Activated CD4-positive, alpha-beta T cell treated with anti-CD3 and anti-CD28 coated beads for 24 hours (primary cell): ENCODE results near the gene C4orf50.

Experiments
- DNase-seq, 2 donors: peaks; one replicate each; pipeline ENCODE4 v3.0.0-alpha.2; 2020; ENCODE audit warnings: low read depth in 2 of 2

The C4orf50 gene

DNA sequence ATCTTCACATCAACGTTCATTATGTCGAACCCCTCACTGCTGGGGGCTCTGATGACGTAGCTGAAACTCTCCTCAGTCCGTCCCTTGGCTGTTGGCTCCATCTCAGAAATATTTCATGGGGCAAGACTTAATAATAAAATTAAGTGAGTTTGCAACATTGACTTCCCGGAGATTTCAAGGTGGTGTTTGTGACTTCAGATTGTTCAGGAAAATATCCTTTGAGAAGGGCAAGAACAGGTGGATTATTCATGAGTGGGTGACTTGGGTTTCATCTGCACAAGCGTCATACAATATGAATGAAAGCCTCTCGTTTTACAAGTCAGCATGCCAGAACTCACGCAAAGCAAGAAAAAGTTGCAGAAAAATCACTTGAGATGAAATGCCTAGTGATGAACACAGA, at the start of gene C4orf50:
C4orf50 (minus strand) TSS at position 101 of the 400 bp plus-strand sequence.
- no peak for DNase-seq

DNA sequence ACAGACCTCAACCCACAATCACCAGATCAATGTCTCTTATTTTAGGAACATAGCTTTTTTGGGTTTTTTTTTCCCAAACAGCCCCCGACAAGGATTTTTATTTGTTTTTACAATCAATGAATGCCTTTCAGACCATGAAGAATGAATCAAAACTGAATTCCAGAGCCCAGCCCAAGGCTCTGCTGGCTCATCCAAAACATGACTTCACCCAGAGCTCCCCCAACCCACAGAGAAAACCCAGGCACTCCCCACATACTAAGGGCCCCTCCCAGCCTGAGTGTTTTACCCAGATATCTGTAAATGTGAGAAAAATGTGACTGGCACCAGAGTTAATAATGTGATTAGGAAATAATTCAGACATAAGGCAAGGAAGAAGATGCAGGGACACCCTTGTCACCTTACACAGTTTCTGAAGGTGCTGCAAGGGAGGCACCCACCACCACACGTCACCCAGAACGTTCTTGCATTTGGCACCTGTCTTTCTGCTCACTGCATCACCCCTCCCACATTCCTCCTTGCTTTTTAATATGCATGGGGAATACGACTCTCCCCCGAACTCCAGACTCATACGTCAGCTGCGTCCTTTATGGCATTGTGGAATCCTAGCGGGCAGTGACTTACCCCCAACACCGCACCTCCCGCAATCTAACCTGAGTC, 47.8 kb upstream of the C4orf50 start:
- no peak for DNase-seq

DNA sequence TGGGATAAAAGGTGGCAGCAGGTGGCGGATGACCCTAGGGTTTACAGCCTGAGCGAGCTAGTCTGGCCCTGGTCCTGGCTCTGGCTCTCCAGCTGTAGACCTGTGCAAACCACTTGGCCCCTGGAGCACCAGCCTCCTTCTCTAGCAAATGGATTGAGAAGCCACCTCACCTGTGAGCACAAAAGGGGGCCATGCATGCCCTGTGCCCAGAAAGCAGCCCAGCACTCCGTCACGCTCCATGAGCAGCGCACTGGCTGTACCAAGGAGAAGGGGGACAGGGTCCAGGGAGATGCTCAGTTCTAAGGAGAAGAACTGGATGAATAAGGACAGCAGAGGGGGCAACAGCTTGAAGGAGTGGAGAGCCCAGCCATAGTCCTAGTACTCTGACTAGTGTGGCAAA, 46.9 kb upstream of the C4orf50 start:
- DNase-seq: no peak

DNA sequence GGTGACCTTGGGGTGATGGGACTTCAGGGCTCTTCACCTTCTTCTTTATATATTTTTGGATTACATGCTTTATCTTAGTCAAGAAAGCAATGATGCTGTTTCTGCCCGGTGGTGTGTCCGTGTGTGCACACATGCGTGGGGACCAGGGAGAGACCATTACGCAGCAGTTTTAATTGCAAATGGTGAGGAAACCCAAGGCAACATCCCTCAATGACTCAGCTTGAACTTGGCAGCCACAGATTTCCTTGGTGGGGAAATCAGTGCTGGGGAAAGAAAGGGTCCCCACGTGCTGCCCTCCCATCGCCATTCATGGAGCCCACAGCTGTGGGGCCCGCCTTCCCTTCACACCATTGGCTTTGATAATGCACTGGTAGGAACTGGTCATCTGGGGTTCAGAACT, 46.2 kb upstream of the C4orf50 start:
- DNase-seq: no peak

DNA sequence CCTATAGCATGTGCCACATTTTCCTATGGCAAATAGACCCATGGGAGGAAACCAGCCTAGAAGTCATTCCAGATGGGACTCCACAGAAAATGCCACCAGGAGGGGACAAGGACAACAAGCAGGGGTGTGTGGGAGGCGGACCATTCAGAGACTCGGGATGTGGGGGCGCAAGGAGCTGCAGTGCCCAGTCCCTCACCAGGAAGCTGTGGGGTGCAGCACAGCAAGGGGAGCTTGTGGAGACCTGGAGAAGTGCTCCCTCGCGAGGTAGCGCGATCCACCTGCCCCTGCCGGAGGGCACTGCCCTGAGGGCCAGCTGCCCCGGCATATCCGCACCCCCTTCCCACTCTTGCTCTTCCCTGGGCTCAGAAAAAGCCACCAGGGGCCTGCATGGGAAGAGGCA, 45.5 kb upstream of the C4orf50 start:
- DNase-seq: no peak

DNA sequence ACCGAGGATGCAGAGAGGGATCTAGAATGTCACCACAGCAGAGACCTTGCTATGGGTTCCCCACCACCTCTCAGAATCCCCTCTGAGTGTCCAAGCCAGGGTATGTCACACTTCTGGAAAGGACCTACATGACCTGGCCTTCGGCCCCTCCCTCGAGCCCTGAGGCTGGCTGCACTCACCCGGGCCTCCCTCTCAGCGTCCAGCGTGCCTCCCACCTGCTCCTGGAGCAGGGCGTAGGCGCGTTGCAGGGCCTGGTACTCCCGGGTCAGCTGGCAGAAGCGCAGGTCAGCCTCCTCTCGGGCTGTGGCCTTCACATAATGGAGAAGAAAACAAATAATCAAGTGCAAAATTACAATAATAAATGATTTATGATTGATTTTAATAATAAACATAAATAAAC, 43.9 kb upstream of the C4orf50 start:
- no peak for DNase-seq

DNA sequence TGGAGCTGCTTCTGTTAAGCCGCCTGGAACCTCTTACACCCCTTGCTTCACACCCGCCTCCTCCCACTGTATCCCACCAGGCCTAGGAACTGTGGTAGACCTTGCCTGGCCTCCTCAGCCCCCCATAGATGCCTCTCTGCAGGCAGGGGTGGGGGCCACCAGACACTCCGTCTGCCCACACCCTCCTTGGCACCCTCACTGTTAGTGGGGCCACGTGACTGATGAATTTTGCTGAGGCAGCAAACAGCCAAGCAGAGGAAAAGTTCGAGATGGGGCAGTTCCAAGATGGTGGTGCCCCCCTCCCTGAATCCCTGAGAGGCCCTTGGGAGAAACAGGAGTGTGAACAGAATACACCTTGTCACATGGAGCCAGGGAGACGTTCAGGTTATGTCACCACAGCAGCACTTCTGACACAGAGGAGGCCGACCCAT, 41.2 kb upstream of the C4orf50 start:
- DNase-seq: no peak

DNA sequence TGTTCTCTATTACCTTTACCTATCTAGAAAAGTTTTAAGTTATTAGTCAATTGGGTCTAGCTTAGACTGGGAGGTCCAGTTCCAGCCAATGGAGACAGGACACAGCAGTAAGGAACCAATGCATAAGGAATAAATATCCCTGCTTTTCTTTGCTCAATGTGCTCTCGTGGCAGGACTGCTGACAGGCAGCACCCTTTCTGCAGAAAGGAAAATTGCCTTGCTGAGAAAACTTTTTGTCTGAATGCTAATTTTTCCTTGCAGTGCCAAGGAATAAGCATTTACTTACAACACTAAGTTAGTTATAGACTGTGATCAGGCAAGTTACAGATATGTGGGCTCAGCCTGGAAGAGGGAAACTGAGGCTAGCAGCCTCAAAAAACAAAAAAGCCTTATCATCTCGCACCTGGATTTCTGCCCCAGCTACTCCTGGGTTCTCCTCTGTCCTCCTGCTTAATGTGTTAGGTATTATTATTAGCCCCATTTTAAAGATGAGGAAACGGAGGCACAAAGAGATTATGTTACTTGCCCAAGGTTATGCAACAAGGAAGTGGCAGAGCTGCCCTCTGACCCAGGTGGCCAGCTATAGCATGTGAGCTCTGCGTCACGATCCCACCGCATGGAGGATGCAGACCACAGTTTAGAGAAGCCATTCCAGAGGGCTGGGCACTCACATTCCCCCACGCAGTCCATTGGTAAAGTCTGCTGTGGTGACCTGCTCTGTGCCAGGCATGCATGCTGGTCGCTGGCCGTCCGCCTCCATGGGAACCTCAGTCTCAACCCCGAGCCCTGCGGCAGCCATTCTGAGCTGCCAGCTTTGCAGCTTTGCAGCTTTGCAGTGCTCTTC, 40.5 kb upstream of the C4orf50 start:
- DNase-seq: no peak

DNA sequence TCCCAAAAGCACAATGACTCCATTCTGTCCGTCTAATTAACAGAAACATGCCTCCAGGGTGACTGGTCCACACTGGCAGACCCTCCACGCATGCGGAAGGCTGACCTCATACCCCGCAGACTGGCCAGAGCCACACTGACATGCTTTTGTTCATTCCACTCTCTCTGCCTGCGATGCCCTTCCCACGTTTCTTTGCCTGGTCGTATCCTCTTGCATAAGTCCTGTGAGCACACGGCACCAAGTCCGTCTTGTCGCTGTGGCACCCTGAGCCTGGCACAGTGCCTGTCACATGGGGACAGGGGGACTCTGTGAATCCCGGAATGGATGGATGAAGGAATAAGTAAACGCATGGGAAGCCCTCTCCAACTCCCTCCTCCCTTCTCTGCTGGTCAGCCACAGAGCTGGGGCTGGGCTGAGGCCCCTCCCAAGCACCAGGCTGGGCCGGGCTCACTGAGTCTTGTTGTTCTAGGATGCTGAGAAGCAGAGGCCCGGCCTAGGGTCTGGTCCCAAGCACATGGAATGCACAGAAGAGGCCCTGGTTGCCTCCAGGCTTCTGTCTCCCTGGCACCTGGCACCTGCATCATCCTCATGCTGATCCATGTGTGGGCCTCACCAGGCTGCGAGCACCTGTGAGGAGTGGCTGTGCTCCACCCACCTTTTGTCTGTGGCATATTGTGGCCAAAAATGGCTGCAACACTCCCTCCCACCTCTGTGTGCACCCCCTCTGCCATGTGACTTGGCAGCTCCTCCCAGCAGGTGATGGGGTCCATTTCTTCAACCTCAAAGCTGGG, 38.9 kb upstream of the C4orf50 start:
- no peak for DNase-seq

DNA sequence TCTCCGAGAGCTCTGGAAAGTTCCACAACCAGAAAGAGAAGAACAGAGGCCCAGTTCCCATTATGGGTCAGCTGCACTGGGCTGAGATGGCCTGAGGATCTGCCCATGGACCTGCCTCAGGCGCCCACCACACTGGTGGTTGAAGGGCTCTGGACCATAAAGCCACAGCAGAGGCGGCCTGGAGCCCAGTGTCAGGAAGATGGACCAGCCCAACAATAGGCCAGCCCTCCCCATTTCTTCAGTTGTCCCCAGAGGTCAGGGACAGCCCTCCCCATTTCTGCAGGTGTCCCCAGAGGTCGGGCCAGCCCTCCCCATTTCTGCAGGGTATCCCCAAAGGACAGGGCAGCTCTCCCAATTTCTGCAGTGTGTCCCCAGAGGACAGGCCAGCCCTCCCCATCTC, 37.2 kb upstream of the C4orf50 start:
- DNase-seq: no peak

DNA sequence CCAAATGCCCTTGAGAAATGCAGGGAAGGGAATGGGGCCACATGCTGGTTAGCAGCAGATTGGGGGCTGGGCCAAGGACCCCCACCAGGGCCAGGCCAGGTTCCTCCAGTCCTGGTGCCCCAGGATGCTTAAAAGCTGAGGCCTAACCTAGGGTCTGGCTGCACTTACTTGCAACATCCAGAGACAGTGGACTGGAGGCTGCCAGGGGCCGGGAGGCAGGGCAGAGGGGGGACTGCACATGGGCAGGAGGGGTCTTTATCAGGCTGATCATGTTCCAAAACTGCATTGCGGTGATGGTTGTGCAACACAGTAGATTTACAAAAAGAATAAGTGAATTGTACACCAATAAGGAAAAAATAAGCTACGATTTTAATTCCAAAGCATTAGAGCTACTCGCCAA, 36.8 kb upstream of the C4orf50 start:
- no peak for DNase-seq

DNA sequence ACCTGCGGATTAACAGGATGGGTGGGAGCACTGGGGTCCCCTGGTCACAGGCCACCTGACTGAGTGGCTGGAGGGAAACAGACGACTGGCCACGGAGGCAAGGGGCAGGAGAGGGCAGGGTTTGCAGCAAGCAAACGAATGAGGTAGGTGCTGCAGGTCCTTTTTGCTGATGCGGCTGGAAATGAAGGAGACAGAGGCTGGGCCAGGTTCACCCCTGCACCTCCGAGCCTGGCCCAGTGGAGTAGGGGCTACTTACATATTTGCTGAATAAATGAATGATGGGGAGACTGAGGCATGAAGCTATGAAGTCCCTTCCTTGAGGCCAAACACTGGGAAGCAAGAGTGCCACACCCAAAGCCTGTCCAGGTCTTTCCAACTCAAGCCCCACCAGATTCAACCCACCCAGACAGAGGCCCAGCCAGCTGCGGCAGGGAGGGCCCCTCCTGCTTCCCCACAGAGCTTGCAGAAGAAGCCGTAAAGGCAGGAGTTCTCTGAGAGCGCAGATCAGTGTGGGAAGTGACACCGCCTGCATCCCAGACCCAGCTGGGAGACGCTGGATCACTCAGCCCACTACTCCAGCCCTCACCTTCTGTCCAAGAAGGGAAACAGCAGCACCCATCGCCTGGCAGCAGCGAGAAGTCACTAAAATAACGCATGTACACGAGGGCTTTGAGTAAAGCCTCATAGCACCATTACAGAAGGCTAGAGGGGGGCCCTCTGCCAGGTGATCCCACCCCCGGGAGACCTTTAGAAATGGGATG, 36.1 kb upstream of the C4orf50 start:
- no peak for DNase-seq

DNA sequence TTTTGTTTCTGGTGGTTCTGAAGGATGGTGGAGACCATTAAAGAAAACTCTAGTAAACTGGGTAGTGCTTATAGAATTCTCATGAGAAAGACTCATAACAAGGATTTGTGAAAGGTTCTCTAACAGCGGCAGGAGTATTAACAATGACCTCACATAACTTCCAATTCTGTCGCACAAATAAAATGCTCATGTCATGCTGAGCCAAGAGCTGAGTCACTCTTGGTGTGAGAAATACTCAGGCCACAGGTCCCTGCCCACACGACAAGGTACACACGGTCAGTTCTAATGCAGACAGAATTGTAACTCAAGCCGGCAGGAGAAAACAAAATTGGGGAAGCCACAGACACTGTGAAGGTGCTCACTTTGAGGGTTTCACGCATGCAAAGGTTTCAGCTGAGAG, 34.4 kb upstream of the C4orf50 start:
- no peak for DNase-seq

DNA sequence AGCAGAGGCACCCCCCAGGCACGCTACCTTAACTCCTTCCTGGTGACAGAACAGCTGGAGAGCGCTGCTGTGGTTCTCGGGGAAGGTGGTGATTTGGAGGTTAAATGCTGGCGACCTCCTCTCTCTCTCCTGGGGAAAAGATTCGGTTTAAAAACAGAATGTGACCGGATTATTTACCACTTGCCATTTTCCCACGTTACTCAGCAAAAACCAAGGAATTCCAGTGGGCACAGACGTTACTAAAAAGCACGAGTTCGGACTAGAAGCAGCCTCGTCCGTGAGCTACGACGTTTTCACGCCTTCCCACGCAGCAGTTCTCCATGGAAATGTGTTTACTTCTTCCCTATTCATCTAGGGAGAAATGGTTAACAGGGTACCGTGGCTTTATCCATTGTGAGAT, 32.3 kb upstream of the C4orf50 start:
- DNase-seq: no peak

DNA sequence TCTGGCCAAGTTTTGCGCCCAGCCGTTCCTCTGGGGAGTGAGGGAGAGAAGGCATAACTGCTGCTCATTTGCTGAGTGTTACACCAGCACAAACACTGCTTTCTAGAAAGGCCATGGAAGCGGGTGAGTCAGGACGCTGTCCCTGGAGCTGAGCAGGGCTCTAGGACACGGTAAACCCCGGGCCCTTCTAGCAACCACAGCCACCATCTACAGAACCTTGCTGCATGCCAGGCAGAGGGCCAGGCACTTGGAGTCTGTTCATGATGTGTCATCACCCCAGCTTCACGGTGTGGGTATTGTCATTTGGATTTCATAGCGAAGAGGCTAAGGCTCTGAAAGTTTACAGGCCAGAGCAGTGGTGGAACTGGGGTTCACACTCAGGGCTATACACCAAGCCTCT, 31.8 kb upstream of the C4orf50 start:
- DNase-seq: no peak

DNA sequence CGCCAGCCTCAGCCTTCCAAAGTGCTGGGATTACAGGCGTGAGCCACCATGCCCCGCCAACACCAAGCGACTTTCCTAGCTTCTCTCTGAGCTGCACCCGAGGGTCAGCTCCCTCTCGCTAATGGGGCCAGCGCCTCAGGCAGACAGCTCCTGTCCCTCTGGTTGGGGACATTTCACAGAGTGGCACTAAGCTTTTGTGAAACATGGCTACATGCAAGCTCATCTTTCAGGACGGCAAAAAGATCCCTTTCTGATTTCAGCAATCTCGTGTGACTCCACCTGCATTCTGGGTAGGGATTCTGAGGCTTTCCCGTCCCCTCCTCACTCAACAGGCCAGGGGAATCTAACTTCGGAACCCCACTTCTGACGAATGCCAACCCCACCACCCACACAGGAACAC, 31.0 kb upstream of the C4orf50 start:
- no peak for DNase-seq

DNA sequence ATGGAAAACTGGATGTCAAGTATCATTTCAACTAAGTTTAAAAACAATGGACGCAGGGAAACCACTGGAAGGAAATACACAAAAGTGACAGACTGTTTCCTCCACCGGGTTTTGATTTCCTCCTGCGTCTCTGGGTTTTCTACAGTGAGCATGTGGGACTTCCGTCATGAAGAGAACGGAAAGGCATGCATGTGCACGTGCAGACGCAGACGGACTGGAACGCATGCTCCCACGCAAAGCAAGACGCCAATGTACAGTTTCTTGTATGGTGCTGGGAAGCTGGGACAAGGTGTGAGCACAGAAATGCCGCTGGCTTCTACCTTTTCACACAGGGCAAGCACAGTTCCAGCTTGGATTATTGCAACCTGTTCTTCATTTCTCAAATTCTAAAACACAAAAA, 30.3 kb upstream of the C4orf50 start:
- DNase-seq: no peak

DNA sequence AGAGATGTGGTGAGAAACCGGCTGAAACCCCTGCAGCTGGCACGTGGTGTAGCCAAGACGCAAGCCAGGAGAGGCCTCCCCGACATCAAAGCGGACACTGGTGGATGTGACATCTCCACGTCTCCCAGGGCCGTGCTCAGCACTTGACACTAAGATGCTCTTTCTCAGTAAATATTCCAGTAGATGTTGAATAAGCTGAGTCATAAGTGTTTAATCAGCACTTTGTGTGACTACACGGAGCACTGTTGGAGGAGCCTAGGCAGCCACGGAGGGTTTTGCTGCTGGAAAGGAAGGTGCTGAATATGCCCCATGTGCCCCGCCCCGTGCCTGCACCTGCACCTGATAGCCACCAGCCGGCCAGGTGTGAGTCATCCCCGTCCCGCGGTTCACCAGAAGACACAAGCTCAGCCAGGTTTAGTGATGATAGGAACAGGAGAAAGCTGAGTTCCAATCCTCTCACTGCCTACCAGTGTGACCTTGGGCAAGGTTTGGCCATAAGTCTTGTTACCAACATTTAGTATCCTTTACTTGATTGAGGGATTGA, 29.0 kb upstream of the C4orf50 start:
- DNase-seq: no peak

DNA sequence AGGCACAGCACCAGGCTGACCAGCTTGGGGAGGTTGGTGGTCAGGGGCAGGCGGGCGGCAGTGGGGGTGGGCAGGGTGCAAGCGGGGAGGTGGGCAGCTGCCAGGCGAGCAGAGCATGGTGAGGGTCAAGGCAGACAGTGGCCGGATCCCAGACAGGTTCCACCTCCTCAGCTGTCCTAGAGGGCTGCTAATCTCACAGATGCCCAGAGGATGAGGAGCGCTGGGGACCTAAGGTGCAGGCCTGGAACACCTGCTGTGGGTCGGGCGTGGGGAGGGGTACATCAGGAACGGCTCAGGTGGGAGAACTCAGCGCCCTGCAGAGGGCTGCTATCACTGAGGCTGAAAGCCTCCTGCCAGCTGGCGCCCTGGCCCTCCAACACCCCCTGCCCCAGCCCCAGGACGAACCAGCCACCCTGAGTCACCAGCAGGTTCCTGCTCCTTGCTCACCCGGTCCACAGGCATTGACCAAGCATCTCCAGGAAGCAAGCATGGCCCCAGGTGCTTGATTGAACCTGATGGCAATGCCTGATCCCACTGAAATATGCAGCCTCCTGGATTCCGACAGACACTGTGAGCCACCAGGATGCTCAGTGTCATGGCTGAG, 28.4 kb upstream of the C4orf50 start:
- no peak for DNase-seq

DNA sequence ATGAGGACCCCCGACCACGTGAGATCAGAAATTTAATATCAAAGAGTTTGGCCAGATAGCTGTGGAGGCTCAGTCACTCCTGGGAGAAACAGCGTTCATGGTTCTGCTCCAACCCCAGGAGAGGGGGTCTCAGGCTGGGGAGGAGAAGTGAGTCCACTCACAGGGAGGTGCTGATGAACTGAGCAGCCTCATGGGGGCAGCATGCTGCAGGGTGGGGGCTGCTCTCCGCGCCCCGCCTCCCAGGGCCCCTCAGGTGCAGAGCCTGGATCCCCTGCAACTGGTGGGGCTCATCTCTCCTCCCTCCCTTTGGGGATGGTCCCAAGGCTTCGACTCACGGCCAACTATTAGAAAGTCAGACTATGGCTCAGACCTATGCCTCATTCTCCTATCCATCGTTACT, 26.6 kb upstream of the C4orf50 start:
- DNase-seq: no peak

DNA sequence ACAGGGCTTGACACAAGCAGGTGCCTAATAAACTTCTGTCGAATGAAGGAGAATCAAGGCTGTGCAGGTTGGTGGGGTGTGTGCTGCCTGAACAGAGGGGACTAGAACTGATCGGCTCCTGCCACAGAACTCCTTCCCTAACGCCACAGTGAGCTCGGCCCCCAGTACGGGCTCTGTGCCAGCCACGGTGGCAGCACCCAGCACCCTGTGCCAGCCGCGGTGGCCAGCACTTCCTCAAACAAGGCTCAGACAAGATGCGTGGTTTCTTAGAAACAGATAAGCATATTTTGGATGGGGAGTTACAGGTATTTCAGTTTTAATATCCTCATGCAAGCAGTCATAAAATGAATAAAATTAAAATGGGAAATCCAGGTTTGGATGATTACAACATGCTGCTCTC, 26.0 kb upstream of the C4orf50 start:
- DNase-seq: no peak
